OCI-LY1 (cell line): ENCODE results near the gene PTGR1.

Experiments used
- H2AFZ ChIP-seq: fragments of 200-600 bp; sonication (generic), shearing (Covaris generic); 2 replicates; pipeline ENCODE4 v1.6.0; 2014; ENCODE audit warnings: antibody characterized with exemption, mild to moderate bottlenecking, low read length
- H3F3A ChIP-seq: fragments of 200-600 bp; sonication (generic), shearing (Covaris generic); 2 replicates; pipeline ENCODE4 v1.6.0; 2014; ENCODE audit warnings: mild to moderate bottlenecking, antibody characterized with exemption, low read length, moderate library complexity; ENCODE audit not compliant: insufficient read depth
- H3K27ac ChIP-seq: fragments of 200-600 bp; sonication (generic); 2 replicates; pipeline ENCODE4 v1.5.1; 2014; ENCODE audit warnings: low read length, mixed run types, mild to moderate bottlenecking, low read depth; ENCODE audit not compliant: poor library complexity, severe bottlenecking
- H3K27me3 ChIP-seq: fragments of 200-600 bp; sonication (generic); 2 replicates; pipeline ENCODE4 v1.6.0; 2014; ENCODE audit warnings: antibody characterized with exemption, mild to moderate bottlenecking, low read length, moderate library complexity; ENCODE audit not compliant: insufficient read depth
- H3K36me3 ChIP-seq: fragments of 200-600 bp; sonication (generic); 2 replicates; pipeline ENCODE4 v1.6.1; 2014; ENCODE audit warnings: mild to moderate bottlenecking, antibody characterized with exemption, low read length, moderate library complexity, mixed read lengths; ENCODE audit not compliant: insufficient read depth
- H3K4me1 ChIP-seq: fragments of 200-600 bp; sonication (generic); 2 replicates; pipeline ENCODE4 v1.5.1; 2014; ENCODE audit warnings: mild to moderate bottlenecking, low read length, moderate library complexity; ENCODE audit not compliant: insufficient read depth, severe bottlenecking
- H3K4me2 ChIP-seq: fragments of 200-600 bp; sonication (generic), shearing (Covaris generic); 2 replicates; pipeline ENCODE4 v1.6.1; 2014; ENCODE audit warnings: low read length
- H3K4me3 ChIP-seq: fragments of 200-600 bp; sonication (generic); 2 replicates; pipeline ENCODE4 v1.5.1; 2014; ENCODE audit warnings: low read length, low read depth, mild to moderate bottlenecking, mixed read lengths; ENCODE audit not compliant: poor library complexity, severe bottlenecking
- H3K79me2 ChIP-seq: fragments of 200-600 bp; shearing (Covaris generic); 2 replicates; pipeline ENCODE4 v1.6.1; 2016; ENCODE audit warnings: mixed run types, low read length, mixed read lengths; ENCODE audit not compliant: insufficient read depth
- H3K9ac ChIP-seq: fragments of 200-600 bp; sonication (generic), shearing (Covaris generic); 2 replicates; pipeline ENCODE4 v1.6.1; 2014; ENCODE audit warnings: mild to moderate bottlenecking, low read length, mixed read lengths
- H3K9me2 ChIP-seq: fragments of 200-600 bp; sonication (generic), shearing (Covaris generic); 2 replicates; pipeline ENCODE4 v1.6.1; 2014; ENCODE audit warnings: low read depth, mild to moderate bottlenecking, low read length, mixed read lengths
- H3K9me3 ChIP-seq: fragments of 200-600 bp; shearing (Covaris generic); 2 replicates; pipeline ENCODE4 v1.6.1; 2014; ENCODE audit warnings: low read length, mixed read lengths
- H4K20me1 ChIP-seq: fragments of 200-600 bp; sonication (generic), shearing (Covaris generic); 2 replicates; pipeline ENCODE4 v1.6.0; 2016; ENCODE audit warnings: mild to moderate bottlenecking, low read length; ENCODE audit not compliant: insufficient read depth
- EZH2 ChIP-seq: fragments of 200-600 bp; sonication (generic), shearing (Covaris generic); IDR thresholded peaks from 2 replicates; pipeline ENCODE4 v1.8.0; 2017; ENCODE audit warnings: borderline replicate concordance, mixed run types, mild to moderate bottlenecking, antibody characterized with exemption, low read length, moderate library complexity, mixed read lengths
- TF ChIP-seq, protein P1 (sequence below): fragments of 200-600 bp; sonication (generic), shearing (Covaris generic); IDR thresholded peaks from 2 replicates; pipeline ENCODE4 v1.5.1; 2017; ENCODE audit warnings: mild to moderate bottlenecking, antibody characterized with exemption, low read length, moderate library complexity, mixed read lengths

Gene PTGR1

GRCh38 chr9:111610149-111610548 lies 10.7 kb upstream of the PTGR1 start:
- Histone ChIP-seq H3K27me3 (no peaks in the 10 kb centered on the region; the same call in 1 of the 2 replicates), H3K9me2 (no peaks in the 10 kb centered on the region), H3K4me3 (no peak overlapping the region), H3K79me2 (no peaks in the 10 kb centered on the region), H4K20me1 (no peaks in the 10 kb centered on the region), H3K36me3 (no peaks in the 10 kb centered on the region), H3K9me3 (no peaks in the 10 kb centered on the region), H3K4me2 (no peak overlapping the region), H3K9ac (no peak overlapping the region), H3K4me1 (no peaks in the 10 kb centered on the region), H3K27ac (no peak overlapping the region), H3F3A (no peaks in the 10 kb centered on the region), H2AFZ (no peak overlapping the region)
- TF ChIP-seq EZH2 = no peak
- TF ChIP-seq, protein P1, sequence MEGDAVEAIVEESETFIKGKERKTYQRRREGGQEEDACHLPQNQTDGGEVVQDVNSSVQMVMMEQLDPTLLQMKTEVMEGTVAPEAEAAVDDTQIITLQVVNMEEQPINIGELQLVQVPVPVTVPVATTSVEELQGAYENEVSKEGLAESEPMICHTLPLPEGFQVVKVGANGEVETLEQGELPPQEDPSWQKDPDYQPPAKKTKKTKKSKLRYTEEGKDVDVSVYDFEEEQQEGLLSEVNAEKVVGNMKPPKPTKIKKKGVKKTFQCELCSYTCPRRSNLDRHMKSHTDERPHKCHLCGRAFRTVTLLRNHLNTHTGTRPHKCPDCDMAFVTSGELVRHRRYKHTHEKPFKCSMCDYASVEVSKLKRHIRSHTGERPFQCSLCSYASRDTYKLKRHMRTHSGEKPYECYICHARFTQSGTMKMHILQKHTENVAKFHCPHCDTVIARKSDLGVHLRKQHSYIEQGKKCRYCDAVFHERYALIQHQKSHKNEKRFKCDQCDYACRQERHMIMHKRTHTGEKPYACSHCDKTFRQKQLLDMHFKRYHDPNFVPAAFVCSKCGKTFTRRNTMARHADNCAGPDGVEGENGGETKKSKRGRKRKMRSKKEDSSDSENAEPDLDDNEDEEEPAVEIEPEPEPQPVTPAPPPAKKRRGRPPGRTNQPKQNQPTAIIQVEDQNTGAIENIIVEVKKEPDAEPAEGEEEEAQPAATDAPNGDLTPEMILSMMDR = no peak

DNA sequence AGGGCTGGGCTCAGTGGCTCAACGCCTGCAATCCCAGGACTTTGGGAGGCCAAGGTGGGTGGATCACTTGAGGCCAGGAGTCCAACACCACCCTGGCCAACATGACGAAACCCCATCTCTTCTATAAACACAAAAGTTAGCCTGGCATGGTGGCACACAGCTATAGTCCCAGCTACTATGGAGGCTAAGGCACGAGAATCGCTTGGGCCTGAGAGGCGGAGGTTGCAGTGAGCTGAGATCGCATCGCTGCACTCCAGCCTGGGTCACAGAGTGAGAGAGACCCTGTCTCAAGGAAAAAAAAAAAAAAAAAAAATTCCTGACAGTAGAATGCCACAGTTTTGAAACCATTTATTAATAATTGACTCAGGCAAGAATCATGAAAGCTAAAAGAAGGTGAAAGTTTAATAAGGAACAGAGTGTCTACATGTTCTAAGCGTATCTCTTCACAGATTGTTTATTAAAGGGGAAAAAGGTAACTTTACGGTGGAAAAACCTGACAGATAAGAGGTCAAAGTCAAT lies 5.7 kb upstream of the PTGR1 start:
- TF ChIP-seq, protein P1 = no peak
- no peak for TF ChIP-seq EZH2
- no peak overlapping the region for H3K27ac ChIP-seq
- H3K4me2 ChIP-seq = no peak overlapping the region
- no peak overlapping the region for H3K4me3 ChIP-seq
- H3K9me3 ChIP-seq = no peaks in the 10 kb centered on the region
- peaks cover 8% of the 10 kb centered on the region; the same call in 1 of the 2 replicates for H3K27me3 ChIP-seq
- H3K9me2 ChIP-seq = no peaks in the 10 kb centered on the region
- no peaks in the 10 kb centered on the region for H4K20me1 ChIP-seq
- H2AFZ ChIP-seq = no peak overlapping the region
- H3K36me3 ChIP-seq = no peaks in the 10 kb centered on the region
- H3F3A ChIP-seq = no peaks in the 10 kb centered on the region
- no peaks in the 10 kb centered on the region for H3K79me2 ChIP-seq
- no peaks in the 10 kb centered on the region for H3K4me1 ChIP-seq
- no peak overlapping the region for H3K9ac ChIP-seq

- Histone ChIP-seq H3K4me3 (no peak overlapping the region), H3K9ac (no peak overlapping the region), H4K20me1 (no peaks in the 10 kb centered on the region), H3F3A (no peaks in the 10 kb centered on the region), H3K27me3 (peaks cover 8% of the 10 kb centered on the region; the same call in 1 of the 2 replicates), H3K9me2 (no peaks in the 10 kb centered on the region), H3K4me2 (no peak overlapping the region), H3K4me1 (peaks cover 7% of the 10 kb centered on the region), H3K9me3 (no peaks in the 10 kb centered on the region), H2AFZ (no peak overlapping the region), H3K36me3 (no peaks in the 10 kb centered on the region), H3K27ac (no peak overlapping the region), H3K79me2 (no peaks in the 10 kb centered on the region)
- TF ChIP-seq EZH2 = no peak
- TF ChIP-seq, protein P1 = no peak
Measured at GRCh38 chr9:111604054-111604615, 4.7 kb upstream of the PTGR1 start.
